ENCODE results near the gene VPS13A.

DNA sequence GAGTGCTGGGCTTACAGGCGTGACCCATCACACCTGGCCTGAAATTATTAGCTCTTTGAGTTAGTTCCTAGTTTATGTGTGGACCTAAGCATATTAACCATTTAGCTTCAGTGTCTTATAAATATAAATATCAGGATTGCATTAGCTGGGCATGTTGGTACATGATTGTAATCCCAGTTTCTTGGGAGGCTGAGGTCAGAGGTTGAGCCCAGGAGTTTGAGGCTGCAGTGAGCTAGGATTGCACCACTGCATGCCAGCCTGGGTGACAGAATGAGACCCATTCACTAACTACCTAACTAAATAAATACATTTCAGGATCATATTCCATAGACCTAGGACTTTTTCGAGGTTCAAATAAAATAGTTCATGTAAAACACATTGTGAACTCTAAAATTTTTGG is 129.8 kb downstream of the VPS13A start:
- TF ChIP-seq ZFX (CRISPR knock-in tag; IDR thresholded peaks at IDR 0.05; ENCODE audit: low read depth) (no peak), RFX5 (IDR thresholded peaks at IDR 0.05; ENCODE audit: low read depth, low read length) (no peak), KMT2B (CRISPR knock-in tag; IDR thresholded peaks at IDR 0.05) (no peak), POLR2AphosphoS5 (IDR thresholded peaks at IDR 0.05; ENCODE audit: low read depth, low read length) (no peak), BHLHE40 (IDR thresholded peaks at IDR 0.05; ENCODE audit: low read length) (no peak), ZNF780A (CRISPR knock-in tag; IDR thresholded peaks at IDR 0.05) (no peak), GLI4 (CRISPR knock-in tag; IDR thresholded peaks at IDR 0.05; ENCODE audit: borderline replicate concordance) (no peak)
- TF ChIP-seq, protein P1, sequence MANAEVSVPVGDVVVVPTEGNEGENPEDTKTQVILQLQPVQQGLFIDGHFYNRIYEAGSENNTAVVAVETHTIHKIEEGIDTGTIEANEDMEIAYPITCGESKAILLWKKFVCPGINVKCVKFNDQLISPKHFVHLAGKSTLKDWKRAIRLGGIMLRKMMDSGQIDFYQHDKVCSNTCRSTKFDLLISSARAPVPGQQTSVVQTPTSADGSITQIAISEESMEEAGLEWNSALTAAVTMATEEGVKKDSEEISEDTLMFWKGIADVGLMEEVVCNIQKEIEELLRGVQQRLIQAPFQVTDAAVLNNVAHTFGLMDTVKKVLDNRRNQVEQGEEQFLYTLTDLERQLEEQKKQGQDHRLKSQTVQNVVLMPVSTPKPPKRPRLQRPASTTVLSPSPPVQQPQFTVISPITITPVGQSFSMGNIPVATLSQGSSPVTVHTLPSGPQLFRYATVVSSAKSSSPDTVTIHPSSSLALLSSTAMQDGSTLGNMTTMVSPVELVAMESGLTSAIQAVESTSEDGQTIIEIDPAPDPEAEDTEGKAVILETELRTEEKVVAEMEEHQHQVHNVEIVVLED (CRISPR knock-in tag; IDR thresholded peaks at IDR 0.05; ENCODE audit: borderline replicate concordance): no peak

Measured in HepG2 (cell line).